Measurements from ENCODE around the gene SNCB.
"Not testable (repeated sequence)": the region's sequence is repeated elsewhere in the genome, so short reads cannot be mapped to it uniquely, and the experiment has no call there.

Gene SNCB

GRCh38 chr5:176596689-176597416 lies 33.5 kb downstream of the SNCB start:
- no peak for DNase-seq

- DNase-seq = no peak
These were observed 34.2 kb downstream of the SNCB start for GRCh38 chr5:176596069-176596644.

- DNase-seq = no peak
These were observed 34.9 kb downstream of the SNCB start for GRCh38 chr5:176595386-176595943.

GRCh38 chr5:176594554-176594953 lies 35.8 kb downstream of the SNCB start:
- no peak for DNase-seq

- DNase-seq = no peak
These were observed 37.0 kb downstream of the SNCB start for GRCh38 chr5:176593273-176593869.

- DNase-seq = no peak
These were observed 37.8 kb downstream of the SNCB start for GRCh38 chr5:176592573-176592972.

- DNase-seq = not testable (repeated sequence)
These were observed 38.7 kb downstream of the SNCB start for GRCh38 chr5:176591667-176592066.

- no peak for DNase-seq
These were observed 40.2 kb downstream of the SNCB start for GRCh38 chr5:176590035-176590717.

- no peak for DNase-seq
These were observed 41.1 kb downstream of the SNCB start for GRCh38 chr5:176589039-176589769.

GRCh38 chr5:176588297-176588696 lies 42.0 kb downstream of the SNCB start:
- no peak for DNase-seq

- no peak for DNase-seq
These were observed 42.9 kb downstream of the SNCB start for GRCh38 chr5:176587398-176587797.

GRCh38 chr5:176583076-176583475 lies 47.3 kb downstream of the SNCB start:
- no peak for DNase-seq

- DNase-seq = no peak
These were observed 49.0 kb downstream of the SNCB start for GRCh38 chr5:176581361-176581760.

- no peak for DNase-seq
These were observed 51.0 kb downstream of the SNCB start for GRCh38 chr5:176579323-176579722.

- no peak for DNase-seq
These were observed 51.9 kb downstream of the SNCB start for GRCh38 chr5:176578391-176578808.

GRCh38 chr5:176577312-176578176 lies 52.8 kb downstream of the SNCB start:
- no peak for DNase-seq

- no peak for DNase-seq
These were observed 54.6 kb downstream of the SNCB start for GRCh38 chr5:176575488-176576422.

GRCh38 chr5:176575066-176575465 lies 55.3 kb downstream of the SNCB start:
- DNase-seq = no peak

- DNase-seq = no peak
These were observed 56.1 kb downstream of the SNCB start for GRCh38 chr5:176574297-176574591.

- DNase-seq = peak; percentile 34
These were observed 56.6 kb downstream of the SNCB start for GRCh38 chr5:176573564-176574296.
